ENCODE data around the gene HARBI1.

HARBI1 gene

GRCh38 chr11:46611526-46612304 lies 5.3 kb downstream of the HARBI1 start:
- WGBS (ENCODE audit: insufficient coverage), result 87% methylated on average over 3 of the region's 5 CpGs
- H3K9me3 ChIP-seq (ENCODE audit: control extremely low read depth in 1 of 5, control insufficient read depth in 4 of 5, insufficient read depth in 2 of 5, low read depth in 1 of 5, low read length in 4 of 5), result no peaks in the 10 kb centered on the region
- H3K27ac ChIP-seq (ENCODE audit: insufficient read depth in 1 of 2, low read depth in 1 of 2, low read length in 2 of 2, poor library complexity in 1 of 2, severe bottlenecking in 2 of 2), result no peak overlapping the region
- ChIA-PET POLR2A (interaction anchor here (0.8 kb wide), 1 partner anchor 60 kb away, joined by 5 read pairs; no protein-coding TSS in a partner anchor), CTCF (interaction anchor here (1.0 to 1.1 kb wide), 4 partner anchors 9 to 67 kb away, joined by 3 to 4 read pairs (median 3); no protein-coding TSS in a partner anchor)
- peaks cover 0 to 6% (median 2%) of the 10 kb centered on the region in 4 experiments for H3K4me1 ChIP-seq (ENCODE audit: control extremely low read depth in 1 of 4, control insufficient read depth in 4 of 4, insufficient read depth in 4 of 4, low read length in 3 of 4)
- no peaks in the 10 kb centered on the region for H3K27me3 ChIP-seq (replicated peaks in 2 of 5; ENCODE audit: control insufficient read depth in 4 of 5, insufficient read depth in 5 of 5, low read length in 4 of 5)
- H3K36me3 ChIP-seq (ENCODE audit: control insufficient read depth in 4 of 4, insufficient read depth in 4 of 4, low read length in 3 of 4), result no peaks in the 10 kb centered on the region
- no peak overlapping the region for H3K4me3 ChIP-seq (ENCODE audit: control insufficient read depth in 1 of 7, extremely low read depth in 1 of 7, insufficient read depth in 4 of 7, low read depth in 2 of 7, low read length in 6 of 7)
- DNase-seq, result peak in 1 of 3 donors; percentile 39

GRCh38 chr11:46609386-46609785 lies 7.6 kb downstream of the HARBI1 start:
- Histone ChIP-seq H3K27ac (ENCODE audit: insufficient read depth in 1 of 2, low read depth in 1 of 2, low read length in 2 of 2, poor library complexity in 1 of 2, severe bottlenecking in 2 of 2) (no peak overlapping the region), H3K9me3 (ENCODE audit: control extremely low read depth in 1 of 5, control insufficient read depth in 4 of 5, insufficient read depth in 2 of 5, low read depth in 1 of 5, low read length in 4 of 5) (no peaks in the 10 kb centered on the region), H3K4me1 (ENCODE audit: control extremely low read depth in 1 of 4, control insufficient read depth in 4 of 4, insufficient read depth in 4 of 4, low read length in 3 of 4) (no peaks in the 10 kb centered on the region), H3K4me3 (ENCODE audit: control insufficient read depth in 1 of 7, extremely low read depth in 1 of 7, insufficient read depth in 4 of 7, low read depth in 2 of 7, low read length in 6 of 7) (no peak overlapping the region), H3K27me3 (replicated peaks in 2 of 5; ENCODE audit: control insufficient read depth in 4 of 5, insufficient read depth in 5 of 5, low read length in 4 of 5) (no peaks in the 10 kb centered on the region), H3K36me3 (ENCODE audit: control insufficient read depth in 4 of 4, insufficient read depth in 4 of 4, low read length in 3 of 4) (no peaks in the 10 kb centered on the region)
- CTCF ChIA-PET, result no interaction called here
- no peak for DNase-seq
- 100% methylated on average over 2 of the region's 6 CpGs for WGBS (ENCODE audit: insufficient coverage)
- POLR2A ChIA-PET, result interaction anchor here (1.0 kb wide), 1 partner anchor 10 kb away, joined by 3 read pairs; no protein-coding TSS in a partner anchor

- CTCF ChIA-PET, result interaction anchor here (0.5 to 1.2 kb wide), 3 partner anchors 8 to 12 kb away, joined by 3 to 4 read pairs (median 3); no protein-coding TSS in a partner anchor
- POLR2A ChIA-PET, result no interaction called here
- Histone ChIP-seq H3K9me3 (ENCODE audit: control extremely low read depth in 1 of 5, control insufficient read depth in 4 of 5, insufficient read depth in 2 of 5, low read depth in 1 of 5, low read length in 4 of 5) (no peaks in the 10 kb centered on the region), H3K27ac (ENCODE audit: insufficient read depth in 1 of 2, low read depth in 1 of 2, low read length in 2 of 2, poor library complexity in 1 of 2, severe bottlenecking in 2 of 2) (no peak overlapping the region), H3K36me3 (ENCODE audit: control insufficient read depth in 4 of 4, insufficient read depth in 4 of 4, low read length in 3 of 4) (peaks cover 0 to 4% (median 2%) of the 10 kb centered on the region in 4 experiments), H3K4me1 (ENCODE audit: control extremely low read depth in 1 of 4, control insufficient read depth in 4 of 4, insufficient read depth in 4 of 4, low read length in 3 of 4) (no peaks in the 10 kb centered on the region), H3K27me3 (replicated peaks in 2 of 5; ENCODE audit: control insufficient read depth in 4 of 5, insufficient read depth in 5 of 5, low read length in 4 of 5) (no peaks in the 10 kb centered on the region), H3K4me3 (ENCODE audit: control insufficient read depth in 1 of 7, extremely low read depth in 1 of 7, insufficient read depth in 4 of 7, low read depth in 2 of 7, low read length in 6 of 7) (no peak overlapping the region)
- no CpG with 5 or more reads among the region's 1 CpG for WGBS (ENCODE audit: insufficient coverage)
- no peak for DNase-seq
These were observed 9.5 kb downstream of the HARBI1 start for GRCh38 chr11:46607516-46607915.

- Histone ChIP-seq H3K4me1 (ENCODE audit: control extremely low read depth in 1 of 4, control insufficient read depth in 4 of 4, insufficient read depth in 4 of 4, low read length in 3 of 4) (no peaks in the 10 kb centered on the region), H3K36me3 (ENCODE audit: control insufficient read depth in 4 of 4, insufficient read depth in 4 of 4, low read length in 3 of 4) (peaks cover 0 to 4% (median 2%) of the 10 kb centered on the region in 4 experiments), H3K27ac (ENCODE audit: insufficient read depth in 1 of 2, low read depth in 1 of 2, low read length in 2 of 2, poor library complexity in 1 of 2, severe bottlenecking in 2 of 2) (no peak overlapping the region), H3K4me3 (ENCODE audit: control insufficient read depth in 1 of 7, extremely low read depth in 1 of 7, insufficient read depth in 4 of 7, low read depth in 2 of 7, low read length in 6 of 7) (no peak overlapping the region), H3K9me3 (ENCODE audit: control extremely low read depth in 1 of 5, control insufficient read depth in 4 of 5, insufficient read depth in 2 of 5, low read depth in 1 of 5, low read length in 4 of 5) (no peaks in the 10 kb centered on the region), H3K27me3 (replicated peaks in 2 of 5; ENCODE audit: control insufficient read depth in 4 of 5, insufficient read depth in 5 of 5, low read length in 4 of 5) (no peaks in the 10 kb centered on the region)
- WGBS (ENCODE audit: insufficient coverage), result 100% methylated on average over 1 of the region's 1 CpG
- CTCF ChIA-PET, result no interaction called here
- POLR2A ChIA-PET, result no interaction called here
- DNase-seq, result no peak
These were observed 12.2 kb downstream of the HARBI1 start for GRCh38 chr11:46604796-46605195.

- Histone ChIP-seq H3K36me3 (ENCODE audit: control insufficient read depth in 4 of 4, insufficient read depth in 4 of 4, low read length in 3 of 4) (peaks cover 0 to 4% (median 2%) of the 10 kb centered on the region in 4 experiments), H3K4me3 (ENCODE audit: control insufficient read depth in 1 of 7, extremely low read depth in 1 of 7, insufficient read depth in 4 of 7, low read depth in 2 of 7, low read length in 6 of 7) (no peak overlapping the region), H3K9me3 (ENCODE audit: control extremely low read depth in 1 of 5, control insufficient read depth in 4 of 5, insufficient read depth in 2 of 5, low read depth in 1 of 5, low read length in 4 of 5) (no peaks in the 10 kb centered on the region), H3K27ac (ENCODE audit: insufficient read depth in 1 of 2, low read depth in 1 of 2, low read length in 2 of 2, poor library complexity in 1 of 2, severe bottlenecking in 2 of 2) (no peak overlapping the region), H3K27me3 (replicated peaks in 2 of 5; ENCODE audit: control insufficient read depth in 4 of 5, insufficient read depth in 5 of 5, low read length in 4 of 5) (no peaks in the 10 kb centered on the region), H3K4me1 (ENCODE audit: control extremely low read depth in 1 of 4, control insufficient read depth in 4 of 4, insufficient read depth in 4 of 4, low read length in 3 of 4) (no peaks in the 10 kb centered on the region)
- DNase-seq, result no peak
- 89% methylated on average over 14 of the region's 15 CpGs for WGBS (ENCODE audit: insufficient coverage)
- POLR2A ChIA-PET, result no interaction called here
- CTCF ChIA-PET, result no interaction called here
These were observed 13.2 kb downstream of the HARBI1 start for GRCh38 chr11:46603704-46604308.

GRCh38 chr11:46601129-46601528 lies 15.9 kb downstream of the HARBI1 start:
- no CpG with 5 or more reads among the region's 1 CpG for WGBS (ENCODE audit: insufficient coverage)
- DNase-seq, result no peak
- no peaks in the 10 kb centered on the region for H3K4me1 ChIP-seq (ENCODE audit: control extremely low read depth in 1 of 4, control insufficient read depth in 4 of 4, insufficient read depth in 4 of 4, low read length in 3 of 4)
- H3K27ac ChIP-seq (ENCODE audit: insufficient read depth in 1 of 2, low read depth in 1 of 2, low read length in 2 of 2, poor library complexity in 1 of 2, severe bottlenecking in 2 of 2), result no peak overlapping the region
- H3K9me3 ChIP-seq (ENCODE audit: control extremely low read depth in 1 of 5, control insufficient read depth in 4 of 5, insufficient read depth in 2 of 5, low read depth in 1 of 5, low read length in 4 of 5), result no peaks in the 10 kb centered on the region
- H3K27me3 ChIP-seq (replicated peaks in 2 of 5; ENCODE audit: control insufficient read depth in 4 of 5, insufficient read depth in 5 of 5, low read length in 4 of 5), result no peaks in the 10 kb centered on the region
- ChIA-PET POLR2A (no interaction called here), CTCF (no interaction called here)
- H3K36me3 ChIP-seq (ENCODE audit: control insufficient read depth in 4 of 4, insufficient read depth in 4 of 4, low read length in 3 of 4), result peaks cover 0 to 4% (median 2%) of the 10 kb centered on the region in 4 experiments
- H3K4me3 ChIP-seq (ENCODE audit: control insufficient read depth in 1 of 7, extremely low read depth in 1 of 7, insufficient read depth in 4 of 7, low read depth in 2 of 7, low read length in 6 of 7), result no peak overlapping the region

Measured in common myeloid progenitor, CD34-positive (primary cell).